Neural cell (in vitro differentiated cells): Measurements from ENCODE around the gene HEATR5B.

Experiments used
- EP300 ChIP-seq: fragments of 450-650 bp; conservative IDR thresholded peaks from 2 replicates; pipeline ENCODE4 v1.6.1; 2014; ENCODE audit warnings: antibody characterized with exemption, mild to moderate bottlenecking, moderate library complexity; ENCODE audit not compliant: poor library complexity, severe bottlenecking
- EZH2 ChIP-seq: fragments of 200-600, 300-800 bp; shearing (Covaris generic), sonication (generic); IDR thresholded peaks from 2 replicates; pipeline ENCODE4 v1.6.1; 2014; ENCODE audit warnings: antibody characterized with exemption, low read length, borderline replicate concordance, mild to moderate bottlenecking; ENCODE audit not compliant: insufficient read depth, poor library complexity, severe bottlenecking
- POLR2AphosphoS5 ChIP-seq: IDR thresholded peaks from 2 replicates; pipeline ENCODE4 v1.6.1; 2012
- RAD21 ChIP-seq: fragments of 450-650 bp; conservative IDR thresholded peaks from 2 replicates; pipeline ENCODE4 v1.6.1; 2014; ENCODE audit warnings: antibody characterized with exemption, mild to moderate bottlenecking, moderate library complexity
- SMC3 ChIP-seq: fragments of 450-650 bp; conservative IDR thresholded peaks from 2 replicates; pipeline ENCODE4 v1.6.1; 2014; ENCODE audit warnings: antibody characterized with exemption, mild to moderate bottlenecking, moderate library complexity; ENCODE audit not compliant: poor library complexity
- TAF1 ChIP-seq: IDR thresholded peaks from 2 replicates; pipeline ENCODE4 v1.6.1; 2012; ENCODE audit warnings: low read depth
- TF ChIP-seq, protein P1 (sequence below): IDR thresholded peaks from 2 replicates; pipeline ENCODE4 v1.6.1; 2012; ENCODE audit warnings: borderline replicate concordance
- TF ChIP-seq, protein P2 (sequence below): fragments of 450-650 bp; IDR thresholded peaks from 2 replicates; pipeline ENCODE4 v1.5.1; 2014; ENCODE audit warnings: antibody characterized with exemption, mild to moderate bottlenecking, moderate library complexity; ENCODE audit not compliant: poor library complexity, severe bottlenecking

GRCh38 chr2:36988008-36988407, 96.2 kb downstream of the HEATR5B start:
- TF ChIP-seq, protein P1, sequence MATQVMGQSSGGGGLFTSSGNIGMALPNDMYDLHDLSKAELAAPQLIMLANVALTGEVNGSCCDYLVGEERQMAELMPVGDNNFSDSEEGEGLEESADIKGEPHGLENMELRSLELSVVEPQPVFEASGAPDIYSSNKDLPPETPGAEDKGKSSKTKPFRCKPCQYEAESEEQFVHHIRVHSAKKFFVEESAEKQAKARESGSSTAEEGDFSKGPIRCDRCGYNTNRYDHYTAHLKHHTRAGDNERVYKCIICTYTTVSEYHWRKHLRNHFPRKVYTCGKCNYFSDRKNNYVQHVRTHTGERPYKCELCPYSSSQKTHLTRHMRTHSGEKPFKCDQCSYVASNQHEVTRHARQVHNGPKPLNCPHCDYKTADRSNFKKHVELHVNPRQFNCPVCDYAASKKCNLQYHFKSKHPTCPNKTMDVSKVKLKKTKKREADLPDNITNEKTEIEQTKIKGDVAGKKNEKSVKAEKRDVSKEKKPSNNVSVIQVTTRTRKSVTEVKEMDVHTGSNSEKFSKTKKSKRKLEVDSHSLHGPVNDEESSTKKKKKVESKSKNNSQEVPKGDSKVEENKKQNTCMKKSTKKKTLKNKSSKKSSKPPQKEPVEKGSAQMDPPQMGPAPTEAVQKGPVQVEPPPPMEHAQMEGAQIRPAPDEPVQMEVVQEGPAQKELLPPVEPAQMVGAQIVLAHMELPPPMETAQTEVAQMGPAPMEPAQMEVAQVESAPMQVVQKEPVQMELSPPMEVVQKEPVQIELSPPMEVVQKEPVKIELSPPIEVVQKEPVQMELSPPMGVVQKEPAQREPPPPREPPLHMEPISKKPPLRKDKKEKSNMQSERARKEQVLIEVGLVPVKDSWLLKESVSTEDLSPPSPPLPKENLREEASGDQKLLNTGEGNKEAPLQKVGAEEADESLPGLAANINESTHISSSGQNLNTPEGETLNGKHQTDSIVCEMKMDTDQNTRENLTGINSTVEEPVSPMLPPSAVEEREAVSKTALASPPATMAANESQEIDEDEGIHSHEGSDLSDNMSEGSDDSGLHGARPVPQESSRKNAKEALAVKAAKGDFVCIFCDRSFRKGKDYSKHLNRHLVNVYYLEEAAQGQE, result no peak
- TF ChIP-seq, protein P2, sequence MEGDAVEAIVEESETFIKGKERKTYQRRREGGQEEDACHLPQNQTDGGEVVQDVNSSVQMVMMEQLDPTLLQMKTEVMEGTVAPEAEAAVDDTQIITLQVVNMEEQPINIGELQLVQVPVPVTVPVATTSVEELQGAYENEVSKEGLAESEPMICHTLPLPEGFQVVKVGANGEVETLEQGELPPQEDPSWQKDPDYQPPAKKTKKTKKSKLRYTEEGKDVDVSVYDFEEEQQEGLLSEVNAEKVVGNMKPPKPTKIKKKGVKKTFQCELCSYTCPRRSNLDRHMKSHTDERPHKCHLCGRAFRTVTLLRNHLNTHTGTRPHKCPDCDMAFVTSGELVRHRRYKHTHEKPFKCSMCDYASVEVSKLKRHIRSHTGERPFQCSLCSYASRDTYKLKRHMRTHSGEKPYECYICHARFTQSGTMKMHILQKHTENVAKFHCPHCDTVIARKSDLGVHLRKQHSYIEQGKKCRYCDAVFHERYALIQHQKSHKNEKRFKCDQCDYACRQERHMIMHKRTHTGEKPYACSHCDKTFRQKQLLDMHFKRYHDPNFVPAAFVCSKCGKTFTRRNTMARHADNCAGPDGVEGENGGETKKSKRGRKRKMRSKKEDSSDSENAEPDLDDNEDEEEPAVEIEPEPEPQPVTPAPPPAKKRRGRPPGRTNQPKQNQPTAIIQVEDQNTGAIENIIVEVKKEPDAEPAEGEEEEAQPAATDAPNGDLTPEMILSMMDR, result no peak
- TF ChIP-seq POLR2AphosphoS5 (no peak), EZH2 (no peak), EP300 (no peak), TAF1 (no peak), SMC3 (no peak), RAD21 (no peak)
